Activated CD4-positive, alpha-beta T cell treated with anti-CD3 and anti-CD28 coated beads, Interleukin-2, amount 50 U/mL, for 4 hours (primary cell): ENCODE measurements around the gene COL4A6.

Source experiments
- DNase-seq, 2 experiments: peaks; one replicate each; pipeline ENCODE4 v3.0.0-alpha.2; 2020

Gene COL4A6

GRCh38 chrX:108268434-108269080 is 169.7 kb downstream of the COL4A6 start:
- DNase-seq, result no peak

GRCh38 chrX:108267557-108267956 is 170.7 kb downstream of the COL4A6 start:
- no peak for DNase-seq

- DNase-seq, result no peak
Observed at GRCh38 chrX:108264376-108264775, 173.8 kb downstream of the COL4A6 start.

DNA sequence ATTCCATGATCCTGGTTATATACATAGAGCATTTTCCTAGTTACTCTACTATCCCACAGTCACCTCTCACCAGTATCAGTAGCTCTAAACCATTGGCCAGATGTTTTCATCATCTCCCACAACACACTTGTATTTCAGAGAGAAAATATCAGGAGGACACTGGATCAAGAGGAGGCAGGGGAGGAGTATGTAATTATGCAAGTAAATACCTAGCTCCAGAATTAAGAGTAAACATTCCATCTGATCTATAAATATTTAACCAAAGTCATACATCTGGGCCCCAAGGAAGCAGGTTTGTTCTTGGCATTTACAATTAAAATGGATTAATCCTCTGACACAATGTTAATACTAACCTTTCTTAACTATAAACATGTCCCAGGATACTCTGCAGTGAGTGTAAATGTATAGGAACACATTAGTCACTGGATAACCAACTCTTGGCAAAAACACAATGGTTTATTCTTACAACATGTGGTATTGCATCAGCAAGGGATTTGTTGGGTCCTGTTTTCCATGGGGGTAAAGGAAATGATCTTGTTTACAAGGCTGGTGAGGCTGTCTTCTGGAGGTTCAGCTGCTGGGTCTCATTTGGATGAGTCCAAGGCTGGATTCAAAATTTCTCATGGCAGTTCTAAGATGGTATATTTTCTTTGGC is 176.5 kb downstream of the COL4A6 start:
- no peak for DNase-seq

DNA sequence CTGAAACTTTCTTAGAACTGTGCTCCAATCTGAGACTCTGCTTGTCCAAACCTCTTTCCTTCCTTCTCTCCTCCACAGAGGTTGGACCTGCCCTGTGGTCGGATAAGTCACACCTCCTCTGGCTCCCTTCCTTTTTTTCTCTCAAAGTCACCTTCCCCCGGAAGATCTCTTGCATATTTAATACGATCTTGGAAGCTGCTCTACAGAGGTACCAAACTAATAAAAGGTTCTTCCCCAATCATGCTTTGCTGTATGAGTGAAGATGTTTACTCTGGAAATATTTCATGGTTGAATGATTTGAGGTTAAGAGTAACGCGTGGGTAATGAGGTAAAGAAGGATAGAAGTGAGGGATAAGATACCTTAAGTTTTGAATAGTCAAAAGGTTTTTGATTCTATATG is 180.7 kb downstream of the COL4A6 start:
- DNase-seq, result no peak

DNA sequence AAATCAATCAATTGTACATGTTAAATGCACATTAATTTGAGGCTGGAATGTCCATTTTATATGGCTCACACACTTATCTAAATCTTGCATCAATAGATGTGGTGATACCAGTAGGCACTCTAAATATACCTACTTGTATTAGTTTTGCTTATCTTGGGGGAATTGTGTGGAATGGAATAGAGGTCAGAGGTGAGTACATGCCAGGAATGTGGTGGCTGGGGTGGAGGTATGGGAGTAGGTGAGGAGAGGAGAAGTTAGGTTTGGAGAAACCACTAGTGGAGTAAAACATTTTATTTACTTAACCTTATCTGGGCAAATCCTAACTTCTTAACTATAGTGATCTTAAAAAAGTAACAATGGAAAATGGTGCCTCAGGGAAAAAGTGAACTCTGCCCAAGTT is 183.6 kb downstream of the COL4A6 start:
- DNase-seq, result no peak

DNA sequence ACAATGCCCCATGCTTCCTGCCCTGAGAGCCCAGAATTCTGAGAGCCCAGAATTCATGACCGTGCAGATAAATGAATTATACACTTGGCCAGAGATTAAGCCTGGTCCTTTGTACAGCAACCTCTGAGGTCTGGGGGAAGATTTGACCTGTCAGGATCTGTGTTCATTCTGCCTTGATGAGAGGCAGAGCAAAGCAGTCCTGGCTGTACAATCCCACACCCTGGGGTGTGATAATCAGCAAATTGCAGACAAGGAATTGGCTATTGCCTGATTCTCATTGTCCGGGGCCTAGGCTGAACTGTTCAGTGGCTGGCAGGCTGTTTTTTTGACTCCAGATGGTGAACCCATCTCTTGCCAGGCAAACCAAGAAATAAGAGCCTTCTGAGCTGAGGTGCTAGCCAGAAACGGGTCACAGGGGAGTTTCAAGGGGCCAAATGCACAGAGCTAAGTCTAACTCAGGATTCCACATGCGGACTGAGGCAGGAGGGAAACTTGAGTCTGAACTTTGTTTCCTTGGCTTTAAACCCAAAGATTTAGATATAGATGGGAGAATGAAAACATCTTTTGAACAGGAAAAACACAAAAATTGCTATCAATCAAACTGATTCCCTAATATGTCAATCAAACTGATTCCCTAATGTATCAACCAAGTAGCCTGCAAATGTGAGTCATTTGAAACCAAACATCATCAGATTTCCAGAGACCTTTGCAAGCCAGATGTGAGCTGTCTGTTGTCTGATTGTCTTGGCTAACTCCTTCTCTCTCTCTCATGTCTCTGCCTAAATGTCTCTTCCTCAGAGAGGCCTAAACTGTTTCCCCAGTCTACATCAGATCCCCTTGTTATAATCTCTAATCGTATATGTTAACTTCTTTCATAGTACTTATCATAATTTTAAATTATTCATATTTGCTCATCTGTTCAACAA is 187.3 kb downstream of the COL4A6 start:
- no peak for DNase-seq

DNA sequence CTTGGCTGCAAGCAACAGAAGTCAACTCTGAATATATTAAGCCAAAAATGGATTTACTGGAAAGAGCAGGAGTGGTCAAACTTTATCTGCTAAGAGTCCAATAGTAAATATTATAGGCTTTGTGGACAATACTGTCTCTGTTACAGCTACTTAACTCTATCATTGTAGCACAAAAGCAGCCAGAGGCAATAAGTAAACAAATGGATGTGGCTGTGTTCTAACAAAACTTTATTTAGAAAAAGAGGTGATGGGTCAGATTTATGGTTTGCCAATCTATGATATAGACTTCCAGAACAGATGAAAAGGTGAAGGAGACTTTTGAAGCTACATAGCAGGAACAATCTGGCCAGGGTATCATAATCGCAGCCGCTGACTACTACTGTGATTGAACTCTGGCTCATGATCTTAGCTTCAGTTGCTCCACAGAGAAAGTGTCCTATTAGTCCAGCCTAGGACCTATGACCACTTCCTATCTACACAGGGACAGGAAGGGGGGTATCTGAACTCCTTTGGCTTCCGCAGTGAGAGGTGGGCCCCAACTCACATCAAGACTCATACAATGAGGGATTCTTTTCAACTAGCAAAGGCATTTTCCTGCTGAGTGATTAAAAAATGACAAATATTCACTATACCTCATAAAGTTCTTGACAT is 191.8 kb downstream of the COL4A6 start:
- DNase-seq, result no peak

DNA sequence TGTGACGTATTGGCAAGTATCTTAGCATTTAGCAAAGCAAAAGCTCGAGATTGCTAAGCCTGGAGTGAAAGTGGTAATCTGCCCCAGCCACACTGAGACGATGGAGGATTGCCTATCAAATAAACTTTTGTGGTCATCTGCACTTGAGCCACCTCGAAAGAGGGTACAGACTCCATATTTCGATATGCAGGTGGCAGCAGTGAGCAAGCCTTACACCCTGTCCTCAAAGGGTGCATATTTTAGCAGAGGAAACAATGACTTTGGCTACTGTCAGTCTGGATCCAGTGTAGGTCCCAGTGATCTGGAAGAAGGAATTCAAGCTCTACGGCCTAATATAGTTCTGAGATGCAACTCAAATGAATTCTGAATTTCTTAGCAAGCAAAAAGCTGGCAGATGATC is 192.8 kb downstream of the COL4A6 start:
- DNase-seq, result no peak

GRCh38 chrX:108235986-108236385 is 202.2 kb downstream of the COL4A6 start:
- DNase-seq, result no peak

DNA sequence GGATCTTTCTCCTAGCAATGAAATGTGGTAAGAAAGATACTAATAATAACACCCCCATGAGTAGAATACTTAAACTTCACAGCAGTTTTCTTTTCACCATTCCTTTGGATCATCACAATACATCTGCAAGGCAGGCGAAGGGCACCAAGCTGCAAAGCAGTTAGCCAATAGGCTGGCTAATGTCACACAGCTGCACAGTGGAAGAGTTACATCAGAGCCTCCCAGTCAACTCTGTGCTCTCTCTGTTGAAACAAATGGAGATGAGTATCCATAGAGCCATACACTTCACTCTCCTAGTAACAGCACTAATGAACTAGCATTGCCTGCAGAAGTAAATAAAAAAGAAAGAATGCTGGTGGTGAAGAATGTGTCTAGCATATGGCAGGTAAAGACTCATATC is 207.6 kb downstream of the COL4A6 start:
- no peak for DNase-seq

GRCh38 chrX:108224727-108225621 is 213.2 kb downstream of the COL4A6 start:
- DNase-seq, result no peak

GRCh38 chrX:108224218-108224617 is 214.0 kb downstream of the COL4A6 start:
- DNase-seq, result no peak

DNA sequence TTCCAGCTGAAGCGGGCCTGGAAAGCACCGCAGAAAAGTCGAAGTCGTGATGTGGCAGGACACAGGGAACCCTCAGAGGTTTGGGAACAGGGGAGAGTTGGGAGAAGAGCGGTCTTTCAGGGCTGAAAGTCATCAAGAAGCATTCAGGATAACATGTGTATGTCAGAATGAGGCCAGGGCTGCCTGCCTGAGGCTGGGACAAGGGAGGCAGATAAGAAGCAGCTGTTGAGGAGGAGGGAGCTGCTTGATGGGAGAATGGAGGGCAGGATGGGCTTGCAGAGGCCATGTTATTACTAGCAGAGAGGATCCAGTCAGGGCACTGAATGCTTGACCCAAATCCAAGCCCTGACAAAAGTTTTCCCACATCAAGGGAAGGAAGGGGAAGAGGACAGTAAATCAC is 214.6 kb downstream of the COL4A6 start:
- no peak for DNase-seq

DNA sequence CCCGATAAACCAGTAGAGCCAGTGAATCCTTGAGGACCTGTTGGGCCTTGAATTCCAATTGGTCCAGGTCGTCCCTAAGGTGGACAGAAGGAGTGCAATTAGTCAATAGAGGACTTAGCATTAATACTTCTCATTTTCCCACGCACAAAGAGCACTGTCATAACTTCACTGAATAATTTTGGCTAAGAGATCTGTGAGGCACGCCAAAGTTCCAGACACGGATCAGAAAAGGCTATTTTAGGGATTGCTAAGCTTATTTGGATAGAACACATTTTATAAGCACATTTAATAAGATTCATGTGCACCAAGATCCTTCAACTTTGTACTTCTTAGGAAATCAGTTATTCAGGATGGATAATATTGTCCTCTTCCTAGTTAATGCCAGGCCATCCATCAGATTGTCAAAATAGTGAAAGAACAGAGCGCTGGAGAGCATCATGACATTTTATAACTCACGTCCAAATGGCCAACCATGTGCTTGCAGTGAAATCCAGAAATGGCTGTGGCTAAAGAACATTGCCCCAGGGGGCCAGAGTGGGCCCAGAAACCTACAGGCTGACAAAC is 216.8 kb downstream of the COL4A6 start:
- no peak for DNase-seq

DNA sequence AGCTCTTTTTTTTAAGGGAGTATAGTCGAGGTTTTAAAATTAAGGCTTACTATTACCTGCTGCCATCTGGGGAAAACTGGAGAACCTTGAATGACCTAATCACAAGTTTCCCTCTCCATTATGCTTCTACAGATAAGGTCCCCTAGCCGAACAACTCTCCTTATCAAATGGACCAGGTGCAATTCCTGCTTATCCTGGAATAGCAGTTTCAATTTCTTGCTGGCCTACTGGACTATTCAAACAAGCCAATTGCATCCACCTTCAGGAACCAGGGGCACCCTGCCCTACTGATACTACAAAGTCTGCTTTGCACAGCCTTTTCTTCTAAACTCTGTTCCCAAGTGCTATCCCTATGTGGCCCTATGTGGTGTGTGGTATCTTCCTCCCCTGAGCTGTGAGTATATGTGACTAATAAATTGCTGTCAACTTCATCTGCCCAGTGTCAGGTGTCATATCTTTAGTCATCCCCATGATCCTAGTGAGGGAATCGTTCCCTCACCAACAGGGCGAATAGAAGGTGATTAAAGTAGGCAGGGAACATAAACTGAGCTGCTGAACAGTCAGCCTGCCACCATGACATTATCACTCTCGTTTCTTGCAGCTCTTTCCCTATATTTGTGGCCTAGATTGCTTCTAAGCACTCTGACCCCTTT is 218.1 kb downstream of the COL4A6 start:
- no peak for DNase-seq

GRCh38 chrX:108217876-108218275 is 220.3 kb downstream of the COL4A6 start:
- no peak for DNase-seq

DNA sequence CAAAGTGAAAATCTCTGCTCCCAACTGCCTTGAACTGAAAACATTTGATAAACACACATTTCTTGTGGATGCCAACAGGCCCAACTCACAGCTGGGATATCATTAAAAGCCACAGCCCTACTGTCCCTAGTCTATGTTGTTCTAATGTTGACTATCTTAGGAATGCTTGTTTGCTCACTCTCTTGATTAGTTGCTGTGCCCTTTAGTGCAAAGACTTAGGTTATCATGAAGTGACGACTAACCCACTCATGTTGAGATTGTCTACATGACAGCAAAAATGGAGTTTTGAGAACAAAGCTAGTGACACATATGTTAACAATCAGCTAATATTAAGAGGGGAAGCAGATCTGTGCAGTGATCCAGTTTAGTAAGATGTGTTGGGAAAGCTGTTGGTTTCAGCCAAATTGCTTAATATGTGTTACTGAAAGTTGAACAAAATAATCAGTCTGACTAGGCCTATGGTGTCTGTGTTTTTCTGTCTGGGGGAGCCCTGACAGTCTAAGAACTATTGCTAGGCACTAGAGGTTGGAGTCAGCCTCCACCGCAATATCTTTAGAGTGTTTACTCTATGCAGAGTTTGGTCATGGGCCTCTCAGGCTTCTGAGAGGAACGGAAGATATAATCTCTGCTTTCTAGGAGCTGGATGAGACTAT is 221.2 kb downstream of the COL4A6 start:
- no peak for DNase-seq

GRCh38 chrX:108216405-108216804 is 221.8 kb downstream of the COL4A6 start:
- no peak for DNase-seq

- no peak for DNase-seq
Observed at GRCh38 chrX:108211301-108211700, 226.9 kb downstream of the COL4A6 start.
